HK-2 (cell line): ENCODE results near the gene LRCOL1.

ENCODE experiments used
- DNase-seq: peaks from one replicate; pipeline ENCODE4 v3.0.0-alpha.2; 2018; ENCODE audit not compliant: unreplicated experiment

Gene LRCOL1

DNA sequence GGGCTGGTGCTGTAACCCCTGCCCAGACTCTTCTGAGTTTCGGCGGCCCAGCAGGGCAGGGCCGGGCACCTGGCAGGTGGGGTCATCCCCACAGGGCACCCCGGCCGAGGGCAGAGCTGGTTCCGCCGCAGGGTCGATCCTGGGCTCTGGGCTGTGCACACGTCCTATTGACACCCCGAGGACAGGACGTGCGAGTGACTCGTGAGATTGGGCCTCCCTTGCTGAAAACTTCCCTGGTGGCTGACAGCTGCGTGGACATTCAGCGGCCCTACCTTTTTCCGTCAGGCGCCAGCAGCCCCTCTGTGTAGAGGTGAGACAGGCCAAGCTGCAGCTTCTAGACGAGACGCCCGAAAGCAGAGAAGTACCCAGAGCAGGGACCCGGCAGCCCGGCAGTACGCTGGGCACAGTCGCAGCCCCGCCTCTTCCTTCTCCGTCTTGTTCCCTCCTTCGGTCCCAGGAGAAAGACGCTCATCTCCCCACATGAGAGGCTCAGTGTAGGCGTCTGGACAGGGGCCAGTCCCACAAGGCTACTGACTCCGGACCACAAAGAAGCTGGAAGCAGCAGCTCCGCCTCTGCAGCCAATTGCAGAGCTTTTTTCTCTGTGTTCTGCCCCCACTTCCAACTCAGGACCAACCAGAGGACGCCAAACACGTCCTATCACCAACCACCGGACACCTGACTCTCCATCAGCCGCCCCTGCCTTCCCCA, at the start of gene LRCOL1:
Gene LRCOL1, minus strand, starts transcription at position 532 of the 709 bp plus-strand sequence. CDS start 4,331 bp downstream, outside the sequence.
- DNase-seq = no peak

GRCh38 chr12:132660052-132660451, 49.7 kb upstream of the LRCOL1 start:
- no peak for DNase-seq

DNA sequence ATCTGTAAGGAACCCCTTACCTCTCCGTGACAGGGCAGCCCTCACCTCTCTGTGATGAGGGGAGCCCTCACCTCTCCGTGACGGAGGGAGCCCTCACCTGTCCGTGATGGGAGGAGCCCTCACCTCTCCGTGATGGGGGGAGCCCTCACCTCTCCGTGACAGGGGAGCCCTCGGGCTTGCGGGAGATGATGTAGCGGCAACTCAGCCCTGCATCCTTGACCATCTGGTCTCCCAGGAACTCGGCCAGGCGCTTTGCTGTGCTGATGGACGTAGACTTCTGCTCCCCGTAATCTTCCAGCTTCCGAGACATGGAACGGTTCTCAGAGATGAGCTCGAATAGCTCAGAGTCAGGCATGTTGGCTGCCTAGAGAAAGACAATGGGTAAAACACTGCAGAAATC, 48.8 kb upstream of the LRCOL1 start:
- no peak for DNase-seq

DNA sequence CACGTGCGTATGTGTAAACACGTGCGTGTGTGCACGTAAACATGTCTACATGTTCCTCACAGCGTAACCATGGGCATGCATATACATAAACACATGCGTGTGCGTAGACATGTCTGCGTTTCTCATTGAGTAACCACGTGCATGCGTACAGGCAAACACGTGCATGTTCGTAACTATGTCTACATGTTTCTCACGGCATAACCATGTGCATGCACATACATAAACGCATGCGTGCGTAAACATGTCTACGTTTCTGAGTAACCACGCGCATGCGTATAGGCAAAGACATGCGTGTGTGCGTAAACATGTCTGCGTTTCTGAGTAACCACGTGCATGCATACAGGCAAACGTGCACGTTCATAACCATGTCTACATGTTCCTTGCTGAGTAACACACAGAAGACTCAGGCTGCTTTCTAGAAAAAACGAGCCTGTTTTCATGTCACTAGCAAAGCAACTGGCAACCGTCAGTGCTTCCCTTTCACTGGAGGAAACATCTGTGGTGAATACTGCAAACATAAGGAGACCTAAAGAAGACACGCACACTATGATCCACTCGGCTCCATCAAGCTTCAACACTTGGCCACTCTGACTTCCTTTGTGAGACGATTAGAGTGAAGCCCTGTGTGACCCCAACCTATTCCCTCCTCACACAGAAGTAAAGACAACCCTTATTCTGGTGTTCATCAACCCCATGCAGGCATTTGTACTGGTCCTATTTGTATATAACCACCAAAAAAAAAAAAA, 47.9 kb upstream of the LRCOL1 start:
- no peak for DNase-seq

GRCh38 chr12:132657004-132657727, 46.8 kb upstream of the LRCOL1 start:
- DNase-seq = no peak

DNA sequence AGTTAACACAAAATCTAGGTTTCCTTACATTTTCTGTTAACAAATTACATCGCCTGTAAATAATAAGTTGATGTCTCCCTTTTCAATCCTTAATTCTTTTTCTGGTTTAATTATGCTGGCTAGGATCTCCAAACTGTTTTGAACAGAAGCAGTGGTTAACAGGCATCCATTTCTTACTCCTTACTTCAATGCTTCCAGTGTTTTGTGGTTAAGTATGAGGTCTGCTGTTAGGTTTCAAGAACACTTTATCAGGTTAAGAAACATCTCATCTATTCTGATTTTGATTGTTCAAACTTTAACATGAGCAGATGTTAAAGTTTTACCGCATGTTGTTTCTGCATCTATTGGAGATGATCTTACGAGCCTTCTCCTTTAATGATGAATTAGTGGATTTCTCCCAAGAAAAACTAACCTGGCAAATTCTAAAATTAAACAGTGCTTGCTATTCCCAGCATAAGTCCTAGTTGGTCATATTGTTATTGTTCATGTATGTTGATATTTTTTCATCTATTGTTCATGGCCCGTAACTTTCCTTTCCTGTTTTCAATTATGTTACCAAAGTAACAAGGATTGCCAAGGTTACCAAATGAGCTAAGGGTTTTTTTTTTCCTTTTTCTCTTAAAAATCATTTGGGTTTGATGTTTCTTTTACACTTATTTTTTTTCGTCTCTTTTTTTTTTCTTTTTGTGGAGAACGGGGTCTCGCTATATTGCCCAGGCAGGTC, 43.3 kb upstream of the LRCOL1 start:
- no peak for DNase-seq

DNA sequence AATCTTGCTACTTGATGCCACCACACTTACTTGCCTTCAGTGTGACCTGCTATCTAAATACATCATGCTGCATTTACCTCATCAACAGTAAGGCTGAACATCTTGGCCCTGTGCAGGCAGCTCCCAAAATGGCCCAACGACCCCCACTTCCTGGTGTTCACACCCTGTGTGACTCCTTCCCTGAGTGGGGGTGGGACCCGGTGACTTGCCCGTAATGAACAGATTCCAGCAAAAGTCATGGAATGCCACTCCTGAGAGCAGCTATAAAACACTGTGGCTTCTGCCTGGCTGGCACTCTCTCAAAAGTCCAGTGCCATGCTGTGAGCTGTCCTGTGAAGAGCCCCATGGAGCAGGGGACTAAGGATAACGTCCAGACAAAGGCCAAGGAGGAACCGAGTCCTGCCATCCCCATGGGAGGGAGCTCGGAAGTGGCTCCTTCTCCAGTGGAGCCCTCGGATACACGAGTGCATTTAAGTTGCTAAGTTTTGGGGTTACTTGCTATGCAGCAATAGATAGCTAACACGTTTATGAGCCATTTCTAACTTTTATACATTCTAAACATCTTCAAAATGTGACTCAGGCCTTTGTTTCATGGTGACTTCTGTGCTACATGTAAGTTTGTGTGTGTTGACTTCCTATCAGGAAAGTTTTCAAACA, 41.2 kb upstream of the LRCOL1 start:
- no peak for DNase-seq

- DNase-seq = no peak
These were observed 39.0 kb upstream of the LRCOL1 start for GRCh38 chr12:132649226-132649945.

DNA sequence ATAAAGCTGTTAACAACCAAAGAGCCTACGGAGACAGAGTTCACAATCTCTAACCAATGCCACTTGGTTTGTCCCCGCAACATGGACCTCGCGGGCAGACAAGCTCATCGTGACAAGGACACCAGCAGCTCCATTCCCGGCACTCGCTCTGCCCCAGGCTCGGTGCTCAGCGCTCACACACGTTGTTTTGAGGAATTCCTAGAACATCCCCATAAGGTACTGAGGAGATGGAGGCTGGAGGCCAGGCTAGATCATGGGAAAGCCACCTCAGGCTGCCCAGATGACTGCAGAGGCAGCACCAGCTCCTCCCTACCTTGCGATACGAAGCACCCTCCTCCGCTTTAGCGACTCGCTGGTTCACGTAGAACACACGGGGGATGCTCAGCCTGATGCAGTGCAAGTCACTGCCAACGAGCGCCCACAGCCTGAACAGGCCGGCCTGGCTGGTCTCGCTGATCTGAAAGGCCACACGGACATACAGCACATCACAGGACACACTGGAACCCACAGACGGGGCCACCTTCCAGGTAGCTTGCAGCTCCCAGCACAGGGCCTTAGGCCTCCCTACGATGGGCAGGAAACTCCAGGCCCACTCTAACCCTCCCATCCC, 38.3 kb upstream of the LRCOL1 start:
- DNase-seq = no peak

DNA sequence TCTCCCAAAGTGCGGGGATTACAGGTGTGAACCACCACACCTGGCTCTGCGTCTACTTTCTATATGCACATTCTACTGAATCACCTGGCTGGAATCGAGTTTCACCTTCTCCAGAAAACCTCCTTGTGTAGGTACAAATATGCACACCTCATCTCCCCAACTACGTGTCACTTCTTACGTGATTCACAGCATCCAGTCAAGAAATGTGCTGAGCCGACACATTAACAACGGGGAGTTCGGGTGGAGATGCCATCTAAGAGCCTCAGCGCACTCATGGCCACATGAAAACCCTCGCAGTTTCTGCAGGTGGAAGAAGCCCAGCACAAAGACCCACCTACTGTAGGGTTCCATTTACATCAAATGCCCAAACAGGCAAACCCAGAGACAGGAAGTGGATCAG, 37.5 kb upstream of the LRCOL1 start:
- no peak for DNase-seq

DNA sequence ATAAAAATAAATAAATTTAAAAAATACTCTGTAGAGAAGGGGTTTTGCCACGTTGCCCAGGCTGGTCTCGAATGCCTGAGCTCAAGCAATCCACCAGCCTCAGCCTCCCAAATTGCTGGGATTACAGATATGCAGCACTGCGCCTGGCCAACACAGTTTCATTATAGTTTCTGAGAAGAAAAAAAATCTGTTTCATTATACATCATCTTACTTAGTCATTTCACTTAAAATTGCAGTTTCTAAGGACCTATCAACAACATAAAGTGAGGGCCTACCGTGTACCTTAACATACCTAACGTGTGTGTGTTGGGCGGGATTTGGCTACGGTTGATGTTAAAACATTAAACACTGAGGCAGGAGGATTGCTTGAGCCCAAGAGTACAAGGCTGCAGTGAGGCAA, 36.5 kb upstream of the LRCOL1 start:
- DNase-seq = no peak

DNA sequence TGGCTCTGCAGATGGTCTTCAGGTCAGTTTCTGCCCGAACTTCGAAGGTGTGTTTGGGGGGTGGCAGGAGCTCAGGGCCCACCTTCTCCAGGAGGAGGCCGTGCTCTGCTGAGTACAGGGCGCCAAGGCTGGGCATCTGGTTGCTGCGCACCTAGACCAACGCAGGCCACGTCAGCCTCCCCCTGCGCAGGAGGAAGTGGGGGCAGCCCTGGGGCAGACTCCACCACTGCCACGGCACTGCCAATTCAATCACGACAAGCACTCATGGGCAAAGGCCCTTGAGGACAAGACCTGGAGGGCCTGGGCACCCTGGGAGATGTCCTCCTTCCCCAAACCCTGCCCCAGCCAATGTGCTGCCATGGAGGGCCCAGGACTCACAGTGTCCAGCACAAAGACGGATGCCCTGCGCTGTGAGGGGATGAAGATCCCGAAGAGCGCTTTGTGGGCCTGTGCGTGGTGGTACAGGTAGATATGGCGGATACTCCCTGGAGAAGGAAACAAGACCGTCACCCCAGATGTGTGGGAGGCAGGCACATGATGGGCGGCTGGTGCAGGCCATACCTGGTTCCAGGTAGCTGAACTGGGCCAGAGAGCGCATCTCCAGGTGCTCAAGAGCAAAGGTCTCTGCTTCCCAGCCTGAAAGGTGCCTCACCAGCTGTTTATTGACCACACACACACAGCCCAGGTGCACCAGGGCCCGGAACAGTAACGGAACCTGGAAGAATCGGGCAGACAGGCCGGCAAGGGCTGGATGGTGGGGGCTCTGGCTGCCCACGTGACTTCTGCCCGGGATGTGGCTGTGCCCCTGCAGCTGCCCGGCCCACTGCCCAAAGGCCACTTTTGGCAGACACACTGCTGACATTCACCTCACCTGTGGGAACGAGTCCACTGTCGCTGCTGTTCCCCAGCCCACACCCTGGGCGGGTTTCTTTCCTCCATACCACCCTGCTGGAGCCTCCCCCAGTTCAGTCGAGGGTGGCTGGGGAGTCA, 32.8 kb upstream of the LRCOL1 start:
- no peak for DNase-seq

GRCh38 chr12:132641811-132642650, 31.6 kb upstream of the LRCOL1 start:
- no peak for DNase-seq

DNA sequence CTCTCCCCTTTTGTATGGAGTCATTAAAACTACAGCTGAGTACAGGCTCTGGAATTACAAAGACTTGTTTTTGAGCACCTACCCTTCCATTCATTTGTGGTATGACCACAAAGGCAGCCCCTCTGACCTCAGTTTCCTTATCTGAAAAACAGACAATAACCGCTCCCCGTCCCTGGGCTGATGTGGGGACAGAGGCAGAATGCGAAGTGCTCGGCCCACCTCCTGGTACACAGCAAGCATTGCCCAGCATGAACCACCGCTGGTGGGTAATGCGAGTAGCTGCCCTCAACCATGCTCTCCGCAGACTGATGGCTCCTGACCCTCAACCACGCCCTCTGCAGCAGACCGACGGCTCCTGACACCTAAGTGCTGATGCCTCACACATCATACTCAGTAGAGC, 30.6 kb upstream of the LRCOL1 start:
- no peak for DNase-seq

DNA sequence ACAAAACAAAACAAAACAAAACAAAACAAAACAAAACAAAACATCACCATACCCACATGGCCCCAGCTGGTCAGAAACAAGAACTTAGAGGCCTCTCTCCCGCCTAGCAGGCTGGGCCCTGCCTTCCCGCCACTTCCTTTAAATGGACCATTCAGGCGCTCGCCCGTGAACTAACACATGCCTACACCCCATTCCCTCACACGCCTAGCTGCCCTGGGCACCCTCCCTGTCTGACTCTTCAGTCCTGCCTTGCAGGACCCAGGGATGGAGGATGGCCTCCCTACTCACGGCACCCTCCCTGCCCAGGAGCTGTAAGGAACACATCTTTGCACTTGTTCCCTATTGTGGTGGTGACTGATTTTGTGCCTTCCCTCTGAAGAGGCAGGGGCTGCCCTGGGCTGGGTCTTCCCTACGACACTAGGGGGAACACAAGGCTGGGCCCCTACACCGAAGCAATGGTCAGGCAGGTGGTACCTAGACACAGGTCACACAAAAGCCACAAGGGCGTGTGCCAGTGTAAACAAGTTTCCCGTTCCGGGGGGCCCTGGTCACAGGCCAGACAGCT, 29.7 kb upstream of the LRCOL1 start:
- no peak for DNase-seq

DNA sequence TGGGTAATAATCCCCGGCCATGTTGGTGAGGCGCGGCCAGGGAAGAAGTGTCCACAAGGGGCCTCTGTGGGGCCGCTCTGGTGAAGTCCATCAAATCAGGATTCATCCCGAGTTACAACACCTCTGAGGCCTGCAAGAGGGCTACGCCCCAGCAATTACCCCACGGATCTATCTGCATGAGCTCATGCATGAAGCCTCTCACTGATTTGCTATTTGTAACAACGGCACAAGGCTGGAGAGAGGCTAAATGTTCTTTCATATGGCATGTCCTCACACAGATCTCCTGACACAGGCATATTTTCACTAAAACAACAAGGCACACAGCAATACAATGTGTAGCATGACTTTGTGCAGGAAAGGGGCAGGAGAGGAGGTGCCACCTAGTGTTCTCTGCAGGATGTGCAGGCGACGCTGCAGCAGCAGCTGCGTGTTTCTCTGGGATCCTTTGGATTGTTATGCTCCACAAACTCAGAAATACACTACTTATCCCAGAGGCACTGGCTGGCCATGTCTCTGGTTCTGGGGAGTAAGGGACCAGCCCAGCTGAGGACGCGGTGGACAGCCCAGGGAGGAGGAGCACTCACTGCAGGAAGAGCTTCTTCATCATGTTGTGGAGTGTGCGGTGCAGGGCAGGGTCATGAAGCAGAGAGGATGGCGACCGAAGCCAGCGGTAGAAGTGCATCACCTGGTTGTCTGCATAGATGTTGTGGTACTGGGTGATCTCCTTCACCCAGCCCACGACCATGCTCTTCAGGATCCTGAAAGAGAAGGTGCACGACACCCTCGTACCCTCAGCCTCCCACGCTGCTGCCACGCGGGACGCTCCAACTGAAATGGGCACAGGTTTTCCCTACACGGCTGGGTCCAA, 28.4 kb upstream of the LRCOL1 start:
- no peak for DNase-seq

- no peak for DNase-seq
These were observed 27.4 kb upstream of the LRCOL1 start for GRCh38 chr12:132637811-132638210.
